HG03432 (cell line): Measurements from ENCODE around the gene GCNT1.
A peak's percentile ranks its signal among the peaks of the same experiment; 100 is the strongest.
"Not testable (repeated sequence)": the region's sequence is repeated elsewhere in the genome, so short reads cannot be mapped to it uniquely, and the experiment has no call there.

Source experiments
- ATAC-seq: cut with Tn5 transposase; IDR thresholded peaks from one replicate; pipeline ENCODE4 v1.9.1; 2021; ENCODE audit warnings: mild to moderate bottlenecking, moderate library complexity; ENCODE audit not compliant: unreplicated experiment

The GCNT1 gene

DNA sequence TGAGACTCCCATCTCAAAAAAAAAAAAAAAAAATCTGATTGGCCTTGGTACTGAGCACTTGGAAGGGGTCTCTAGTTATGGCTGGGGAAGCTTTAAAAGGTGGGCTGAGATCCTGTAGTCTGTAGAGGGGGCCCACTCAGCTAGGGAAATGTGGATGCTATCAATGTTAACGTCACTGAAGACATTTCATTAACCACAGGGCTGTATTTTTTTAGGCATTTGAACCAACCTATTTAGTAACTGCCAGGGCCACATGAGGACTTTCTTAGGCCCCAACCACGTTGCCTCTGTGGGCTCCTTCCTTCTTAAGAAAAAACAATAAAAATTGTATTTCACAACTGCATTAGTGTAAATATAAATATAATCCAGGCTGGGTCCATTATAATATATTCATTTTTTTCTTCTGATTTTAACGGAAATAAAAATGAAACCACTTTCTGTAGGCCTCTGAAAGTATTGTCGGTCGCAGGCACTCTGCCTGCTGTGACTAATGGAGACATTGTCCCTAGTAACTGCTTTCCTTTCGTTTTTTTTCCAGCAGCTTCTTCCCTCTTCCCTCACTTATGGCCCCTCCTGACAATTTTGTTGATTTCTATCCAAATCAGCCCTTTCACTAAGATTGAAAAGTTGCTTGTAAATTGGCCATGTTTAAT, 71.6 kb downstream of the GCNT1 start:
- peak; percentile 79 for ATAC-seq

GRCh38 chr9:76531231-76531780, 72.3 kb downstream of the GCNT1 start:
- ATAC-seq = no peak

- not testable (repeated sequence) for ATAC-seq
Observed at GRCh38 chr9:76532877-76533276, 73.9 kb downstream of the GCNT1 start.

DNA sequence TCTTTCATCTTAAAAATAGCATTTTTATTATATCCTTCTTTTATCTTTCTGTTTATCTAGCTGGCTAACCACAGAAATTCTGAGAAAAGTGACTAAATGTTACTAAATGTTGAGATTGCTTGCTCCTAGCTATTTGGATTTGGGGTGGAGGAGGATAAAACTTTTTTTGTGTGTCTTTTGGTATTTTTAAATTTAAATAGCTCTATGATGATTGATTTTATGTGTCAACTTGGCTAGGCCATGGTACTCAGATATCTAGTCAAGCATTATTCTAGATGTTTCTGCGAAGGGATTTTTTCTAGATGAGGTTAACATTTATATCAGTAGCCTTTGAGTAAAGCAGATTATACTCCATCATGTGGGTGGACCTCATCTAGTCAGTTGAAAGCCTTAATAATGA, 75.0 kb downstream of the GCNT1 start:
- no peak for ATAC-seq

- ATAC-seq = no peak
Observed at GRCh38 chr9:76537150-76537646, 78.2 kb downstream of the GCNT1 start.

GRCh38 chr9:76539180-76539579, 80.2 kb downstream of the GCNT1 start:
- ATAC-seq = no peak

DNA sequence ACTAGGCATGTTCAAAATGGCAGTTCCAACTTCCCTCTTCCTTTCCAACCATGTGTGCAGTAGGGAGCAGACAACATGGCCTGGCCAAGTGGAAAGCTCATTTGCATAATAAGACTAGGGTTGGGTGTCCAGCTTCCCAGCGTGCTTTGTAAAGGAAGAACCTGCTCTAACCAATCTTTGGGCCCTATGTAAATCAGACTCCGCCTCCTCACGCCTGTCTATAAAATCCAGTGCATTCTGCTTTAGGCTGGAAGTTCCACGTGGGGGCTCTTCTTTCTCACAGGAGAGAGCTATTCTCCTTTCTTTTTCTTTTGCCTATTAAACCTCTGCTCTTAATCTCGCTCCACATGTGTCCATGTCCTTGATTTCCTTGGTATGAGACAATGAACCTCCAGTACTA, 83.4 kb downstream of the GCNT1 start:
- no peak for ATAC-seq

GRCh38 chr9:76545191-76545590, 86.2 kb downstream of the GCNT1 start:
- no peak for ATAC-seq

DNA sequence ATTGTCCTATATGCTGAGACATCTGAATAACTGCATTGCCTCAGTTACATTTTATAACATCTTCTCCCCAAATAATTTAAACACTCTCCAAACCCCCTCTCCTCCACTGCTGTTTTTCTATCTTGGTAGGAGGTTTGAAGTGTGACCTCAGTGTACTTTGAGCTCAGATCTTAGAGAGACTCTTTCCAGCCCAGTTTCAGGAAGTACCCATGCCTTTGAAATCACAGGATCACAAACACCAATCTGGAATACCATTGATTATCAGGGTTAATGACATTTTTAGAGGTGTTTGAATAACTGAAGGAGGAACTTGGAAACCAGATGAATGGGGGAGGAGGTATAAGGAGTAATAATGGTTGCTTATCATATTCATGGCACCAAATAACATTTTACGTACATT, 93.2 kb downstream of the GCNT1 start:
- ATAC-seq = no peak

GRCh38 chr9:76552751-76553455, 93.9 kb downstream of the GCNT1 start:
- ATAC-seq = no peak

DNA sequence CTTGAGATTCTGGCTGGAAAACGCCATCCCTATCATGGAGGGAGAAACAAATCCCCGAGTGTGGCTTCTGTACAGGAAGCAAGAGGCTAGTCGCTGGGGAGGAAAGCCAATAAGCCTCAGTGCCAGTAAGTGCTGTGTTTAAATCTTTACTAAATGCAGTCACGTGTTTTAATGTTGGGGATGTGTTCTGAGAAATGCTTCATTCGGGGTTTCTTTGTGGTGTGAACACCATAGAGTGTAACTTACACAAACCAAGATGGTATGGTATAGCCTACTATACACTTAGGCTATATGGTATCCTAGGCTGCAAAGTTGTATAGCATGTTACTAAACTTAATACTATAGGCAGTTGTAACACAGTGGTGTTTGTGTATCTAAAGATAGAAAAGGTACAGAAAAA, 94.7 kb downstream of the GCNT1 start:
- ATAC-seq = no peak
